IMR-90 (cell line): ENCODE measurements around the gene KIRREL1.

Experiments
- CEBPB ChIP-seq: IDR thresholded peaks from 2 replicates; pipeline ENCODE4 v1.6.1; 2012; ENCODE audit warnings: low read depth, low read length, improper control_type of control experiment
- CHD1 ChIP-seq: IDR thresholded peaks from 2 replicates; pipeline ENCODE4 v1.6.1; 2012; ENCODE audit warnings: low read depth, low read length, improper control_type of control experiment
- FOS ChIP-seq: fragments of 150-350 bp; IDR thresholded peaks from 2 replicates; pipeline ENCODE4 v1.6.1; 2016; ENCODE audit warnings: low read depth, low read length
- MAZ ChIP-seq: IDR thresholded peaks from 2 replicates; pipeline ENCODE4 v1.6.1; 2012; ENCODE audit warnings: low read depth, mild to moderate bottlenecking, low read length, improper control_type of control experiment, moderate library complexity, borderline replicate concordance
- POLR2A ChIP-seq: IDR thresholded peaks from 2 replicates; pipeline ENCODE4 v1.6.1; 2012; ENCODE audit warnings: mild to moderate bottlenecking, low read depth, low read length
- RAD21 ChIP-seq: IDR thresholded peaks from 2 replicates; pipeline ENCODE4 v1.6.1; 2012; ENCODE audit warnings: low read length, improper control_type of control experiment
- TF ChIP-seq, protein P1 (sequence below): conservative IDR thresholded peaks from 2 replicates; pipeline ENCODE4 v1.5.1; 2012; ENCODE audit warnings: mild to moderate bottlenecking, low read depth, low read length, improper control_type of control experiment
- TF ChIP-seq, protein P2 (sequence below): fragments of 150-350 bp; IDR thresholded peaks from 2 replicates; pipeline ENCODE4 v1.6.1; 2017; ENCODE audit warnings: mild to moderate bottlenecking, antibody characterized with exemption, low read length, low read depth

GRCh38 chr1:157963713-157964112 lies 29.7 kb upstream of the KIRREL1 start:
- TF ChIP-seq, protein P1, sequence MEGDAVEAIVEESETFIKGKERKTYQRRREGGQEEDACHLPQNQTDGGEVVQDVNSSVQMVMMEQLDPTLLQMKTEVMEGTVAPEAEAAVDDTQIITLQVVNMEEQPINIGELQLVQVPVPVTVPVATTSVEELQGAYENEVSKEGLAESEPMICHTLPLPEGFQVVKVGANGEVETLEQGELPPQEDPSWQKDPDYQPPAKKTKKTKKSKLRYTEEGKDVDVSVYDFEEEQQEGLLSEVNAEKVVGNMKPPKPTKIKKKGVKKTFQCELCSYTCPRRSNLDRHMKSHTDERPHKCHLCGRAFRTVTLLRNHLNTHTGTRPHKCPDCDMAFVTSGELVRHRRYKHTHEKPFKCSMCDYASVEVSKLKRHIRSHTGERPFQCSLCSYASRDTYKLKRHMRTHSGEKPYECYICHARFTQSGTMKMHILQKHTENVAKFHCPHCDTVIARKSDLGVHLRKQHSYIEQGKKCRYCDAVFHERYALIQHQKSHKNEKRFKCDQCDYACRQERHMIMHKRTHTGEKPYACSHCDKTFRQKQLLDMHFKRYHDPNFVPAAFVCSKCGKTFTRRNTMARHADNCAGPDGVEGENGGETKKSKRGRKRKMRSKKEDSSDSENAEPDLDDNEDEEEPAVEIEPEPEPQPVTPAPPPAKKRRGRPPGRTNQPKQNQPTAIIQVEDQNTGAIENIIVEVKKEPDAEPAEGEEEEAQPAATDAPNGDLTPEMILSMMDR: peak; percentile 94
- no peak for TF ChIP-seq FOS
- TF ChIP-seq POLR2A: 0 out of 2 replicates have a peak, but pooled peaks have one; percentile 37
- TF ChIP-seq RAD21: peak; percentile 95
- TF ChIP-seq, protein P2, sequence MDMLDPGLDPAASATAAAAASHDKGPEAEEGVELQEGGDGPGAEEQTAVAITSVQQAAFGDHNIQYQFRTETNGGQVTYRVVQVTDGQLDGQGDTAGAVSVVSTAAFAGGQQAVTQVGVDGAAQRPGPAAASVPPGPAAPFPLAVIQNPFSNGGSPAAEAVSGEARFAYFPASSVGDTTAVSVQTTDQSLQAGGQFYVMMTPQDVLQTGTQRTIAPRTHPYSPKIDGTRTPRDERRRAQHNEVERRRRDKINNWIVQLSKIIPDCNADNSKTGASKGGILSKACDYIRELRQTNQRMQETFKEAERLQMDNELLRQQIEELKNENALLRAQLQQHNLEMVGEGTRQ: no peak
- TF ChIP-seq CEBPB: no peak
- no peak for TF ChIP-seq MAZ
- TF ChIP-seq CHD1: no peak
